GM06990 (cell line): Measurements from ENCODE around the gene FRMD4A.
A peak's percentile ranks its signal among the peaks of the same experiment; 100 is the strongest.

Source experiments
- DNase-seq: peaks from one replicate; pipeline ENCODE4 v3.0.0-alpha.2; 2011; ENCODE audit not compliant: insufficient read length; ENCODE audit errors: extremely low read depth
- H3K27me3 ChIP-seq: replicated peaks from 2 replicates; pipeline ENCODE4 v1.6.0; 2011; ENCODE audit warnings: low read length; ENCODE audit not compliant: control insufficient read depth, insufficient read depth
- H3K36me3 ChIP-seq: 2 replicates; pipeline ENCODE4 v1.5.1; 2011; ENCODE audit warnings: low read length; ENCODE audit not compliant: control insufficient read depth, insufficient read depth
- H3K4me3 ChIP-seq: replicated peaks from 2 replicates; pipeline ENCODE4 v1.5.1; 2011; ENCODE audit warnings: low read depth, mild to moderate bottlenecking, control low read depth, low read length
- CTCF ChIP-seq: IDR thresholded peaks from 2 replicates; pipeline ENCODE4 v1.5.1; 2011; ENCODE audit warnings: low read length, control low read depth, mild to moderate bottlenecking, inconsistent platforms; ENCODE audit not compliant: insufficient read depth, poor library complexity, severe bottlenecking

FRMD4A gene

GRCh38 chr10:13972609-13973008 lies 358.1 kb downstream of the FRMD4A start:
- Histone ChIP-seq H3K36me3 (peaks cover 4% of the 10 kb centered on the region), H3K27me3 (no peaks in the 10 kb centered on the region), H3K4me3 (no peak overlapping the region)
- DNase-seq = no peak
- TF ChIP-seq CTCF = no peak

GRCh38 chr10:13971601-13972475 lies 358.9 kb downstream of the FRMD4A start:
- H3K27me3 ChIP-seq = no peaks in the 10 kb centered on the region
- DNase-seq = no peak

GRCh38 chr10:13970957-13971353 lies 359.8 kb downstream of the FRMD4A start:
- no peak for DNase-seq
- H3K36me3 ChIP-seq = peaks cover 4% of the 10 kb centered on the region
- no peak for TF ChIP-seq CTCF
- no peak overlapping the region for H3K4me3 ChIP-seq
- no peaks in the 10 kb centered on the region for H3K27me3 ChIP-seq

More at GRCh38 chr10:13971601-13972475, 358.9 kb downstream of the FRMD4A start:
- H3K36me3 ChIP-seq = peaks cover 4% of the 10 kb centered on the region
- no peak overlapping the region for H3K4me3 ChIP-seq
- no peak for TF ChIP-seq CTCF

- Histone ChIP-seq H3K4me3 (no peak overlapping the region), H3K27me3 (no peaks in the 10 kb centered on the region), H3K36me3 (peaks cover 4% of the 10 kb centered on the region)
- no peak for DNase-seq
- TF ChIP-seq CTCF = no peak
Measured at GRCh38 chr10:13970236-13970956, 360.3 kb downstream of the FRMD4A start.

- no peak overlapping the region for H3K4me3 ChIP-seq
- no peaks in the 10 kb centered on the region for H3K27me3 ChIP-seq
- TF ChIP-seq CTCF = no peak
- peaks cover 4% of the 10 kb centered on the region for H3K36me3 ChIP-seq
- DNase-seq = peak; percentile 50
Measured at GRCh38 chr10:13969792-13970140, 361.0 kb downstream of the FRMD4A start.
